ENCODE data around the gene WASHC4.

DNA sequence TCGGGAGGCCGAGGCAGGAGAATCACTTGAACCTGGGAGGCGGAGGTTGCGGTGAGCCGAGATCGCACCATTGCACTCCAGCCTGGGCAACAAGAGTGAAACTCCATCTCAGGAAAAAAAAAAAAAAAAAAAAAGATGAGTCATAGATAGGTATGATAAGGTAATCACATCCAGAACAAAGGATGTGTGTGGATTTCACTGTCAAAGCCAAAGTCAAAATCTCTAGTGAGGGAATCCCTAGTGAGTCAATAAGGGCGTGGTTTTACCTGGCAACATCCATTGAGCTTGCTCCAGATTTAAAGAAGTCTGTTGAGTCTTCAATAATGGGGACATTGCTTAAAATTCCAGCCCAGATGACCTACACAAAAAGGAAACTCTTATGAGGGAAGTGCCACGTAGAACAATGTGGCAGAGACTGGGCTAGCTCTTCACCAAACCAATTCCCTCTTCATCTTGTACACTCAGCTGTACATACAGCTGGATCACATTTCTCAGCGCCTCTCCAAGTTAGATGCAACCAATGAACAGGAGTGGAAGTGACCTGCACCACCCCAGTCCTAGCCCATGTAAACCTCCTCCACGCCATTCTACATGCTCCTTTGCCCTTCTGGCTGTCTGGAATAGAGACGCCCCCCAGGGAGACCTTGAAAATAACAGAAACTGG lies 46.7 kb upstream of the WASHC4 start:
- TF ChIP-seq, protein P1, sequence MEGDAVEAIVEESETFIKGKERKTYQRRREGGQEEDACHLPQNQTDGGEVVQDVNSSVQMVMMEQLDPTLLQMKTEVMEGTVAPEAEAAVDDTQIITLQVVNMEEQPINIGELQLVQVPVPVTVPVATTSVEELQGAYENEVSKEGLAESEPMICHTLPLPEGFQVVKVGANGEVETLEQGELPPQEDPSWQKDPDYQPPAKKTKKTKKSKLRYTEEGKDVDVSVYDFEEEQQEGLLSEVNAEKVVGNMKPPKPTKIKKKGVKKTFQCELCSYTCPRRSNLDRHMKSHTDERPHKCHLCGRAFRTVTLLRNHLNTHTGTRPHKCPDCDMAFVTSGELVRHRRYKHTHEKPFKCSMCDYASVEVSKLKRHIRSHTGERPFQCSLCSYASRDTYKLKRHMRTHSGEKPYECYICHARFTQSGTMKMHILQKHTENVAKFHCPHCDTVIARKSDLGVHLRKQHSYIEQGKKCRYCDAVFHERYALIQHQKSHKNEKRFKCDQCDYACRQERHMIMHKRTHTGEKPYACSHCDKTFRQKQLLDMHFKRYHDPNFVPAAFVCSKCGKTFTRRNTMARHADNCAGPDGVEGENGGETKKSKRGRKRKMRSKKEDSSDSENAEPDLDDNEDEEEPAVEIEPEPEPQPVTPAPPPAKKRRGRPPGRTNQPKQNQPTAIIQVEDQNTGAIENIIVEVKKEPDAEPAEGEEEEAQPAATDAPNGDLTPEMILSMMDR (IDR thresholded peaks at IDR 0.05) = no peak
- no peak for TF ChIP-seq POLR2A (IDR thresholded peaks at IDR 0.05)

All from testis (tissue), 2 donors.